Stimulated activated CD4-positive, alpha-beta T cell treated with anti-CD3 and anti-CD28 coated beads, Interleukin-1b, Interleukin-23, amount 100 ng/mL, for 4 hours (primary cell): ENCODE measurements around the gene PCLAF.
"Not testable (repeated sequence)": the region's sequence is repeated elsewhere in the genome, so short reads cannot be mapped to it uniquely, and the experiment has no call there.

Experiments
- DNase-seq, 2 donors: peaks; one replicate each; pipeline ENCODE4 v3.0.0-alpha.2; 2020; ENCODE audit warnings: low read depth in 2 of 2

The PCLAF gene

GRCh38 chr15:64381000-64381751 lies at the start of gene PCLAF:
PCLAF (minus strand) TSS chr15:64381441; CDS start chr15:64381371, 70 bp downstream.
- DNase-seq: peak; percentile 79 to 86

GRCh38 chr15:64430000-64430735 lies 48.9 kb upstream of the PCLAF start:
- peak in 1 of 2 donors; percentile 11 for DNase-seq

GRCh38 chr15:64429448-64429847 lies 48.2 kb upstream of the PCLAF start:
- DNase-seq: no peak

GRCh38 chr15:64426845-64427465 lies 45.7 kb upstream of the PCLAF start:
- DNase-seq: no peak

- DNase-seq: no peak
Measured at GRCh38 chr15:64425221-64425620, 44.0 kb upstream of the PCLAF start.

GRCh38 chr15:64423970-64424369 lies 42.7 kb upstream of the PCLAF start:
- no peak for DNase-seq

- DNase-seq: no peak
Measured at GRCh38 chr15:64422697-64423096, 41.5 kb upstream of the PCLAF start.

GRCh38 chr15:64412216-64412615 lies 31.0 kb upstream of the PCLAF start:
- no peak for DNase-seq

- no peak for DNase-seq
Measured at GRCh38 chr15:64400583-64400982, 19.3 kb upstream of the PCLAF start.

- no peak for DNase-seq
Measured at GRCh38 chr15:64398575-64398974, 17.3 kb upstream of the PCLAF start.

GRCh38 chr15:64396789-64397188 lies 15.5 kb upstream of the PCLAF start:
- DNase-seq: no peak

GRCh38 chr15:64392471-64392870 lies 11.2 kb upstream of the PCLAF start:
- not testable (repeated sequence) for DNase-seq

- no peak for DNase-seq
Measured at GRCh38 chr15:64389036-64389435, 7.8 kb upstream of the PCLAF start.

- peak; percentile 89 to 91 for DNase-seq
Measured at GRCh38 chr15:64387562-64388168, 6.4 kb upstream of the PCLAF start, which contains the start of gene TRIP4. TRIP4 (plus strand) TSS chr15:64387836; CDS start chr15:64387864, 28 bp downstream.

GRCh38 chr15:64386291-64386690 lies 5.0 kb upstream of the PCLAF start:
- DNase-seq: no peak

- DNase-seq: no peak
Measured at GRCh38 chr15:64383760-64384159, 2.5 kb upstream of the PCLAF start.

GRCh38 chr15:64380130-64380870 lies 941 bp downstream of the PCLAF start:
- not testable (repeated sequence) for DNase-seq

- DNase-seq: no peak
Measured at GRCh38 chr15:64379216-64379960, 1.9 kb downstream of the PCLAF start.

- DNase-seq: no peak
Measured at GRCh38 chr15:64373360-64373759, 7.9 kb downstream of the PCLAF start.

- not testable (repeated sequence) for DNase-seq
Measured at GRCh38 chr15:64371383-64371782, 9.9 kb downstream of the PCLAF start.
